GM12878 (cell line): ENCODE data around the gene POGZ. TPM values are rescaled to one million over a fixed set of nuclear protein-coding genes. Genes with fewer than 3 reads are reported as not detected.

ENCODE experiments used
- HDGF ChIP-seq: fragments of 450-650 bp; IDR thresholded peaks from 2 replicates; pipeline ENCODE4 v1.6.1; 2016; ENCODE audit warnings: antibody characterized with exemption
- KAT2A ChIP-seq: conservative IDR thresholded peaks from 2 replicates; pipeline ENCODE4 v1.6.1; 2011; ENCODE audit warnings: low read depth, low read length; ENCODE audit not compliant: control insufficient read depth
- NFIC ChIP-seq: IDR thresholded peaks from 2 replicates; pipeline ENCODE4 v1.6.1; 2012; ENCODE audit warnings: low read depth, mild to moderate bottlenecking, inconsistent platforms, low read length, moderate library complexity
- RUNX3 ChIP-seq: IDR thresholded peaks from 2 replicates; pipeline ENCODE4 v1.6.1; 2012; ENCODE audit warnings: low read length, inconsistent platforms
- SPI1 ChIP-seq: IDR thresholded peaks from 2 replicates; pipeline ENCODE4 v1.6.1; 2011; ENCODE audit warnings: low read depth, mild to moderate bottlenecking, low read length, moderate library complexity, borderline replicate concordance; ENCODE audit not compliant: insufficient read depth
- TCF7 ChIP-seq: IDR thresholded peaks from 2 replicates; pipeline ENCODE4 v1.6.1; 2014; ENCODE audit warnings: antibody characterized with exemption, borderline replicate concordance
- polyA plus RNA-seq, 11 experiments: library from polyadenylated mRNA; depleted of rRNA in 4 of 11; unstranded in 6 of 11; stranded (reverse) in 5 of 11; fragments of >200 nt; fragmentation: Nextera tagmentation in 4 of 11; fragmentation: Illumina TruSeq in 1 of 11; extraction: Ambion mirVana in 4 of 11; extraction: Trizol in 1 of 11; gene quantifications; 1 replicate in 1 of 11; 2 replicates in 10 of 11; pipeline versions ENCODE4 v1.2.1 to v1.2.3, GENCODE V29; 2011 to 2016; ENCODE audit warnings: inconsistent platforms in 2 of 11, missing spikeins in 2 of 11, low read depth in 1 of 11
- total RNA-seq, 4 experiments: library from RNA; depleted of rRNA in 3 of 4; stranded (reverse); fragments of >200 nt in 3 of 4; fragmentation: Illumina TruSeq in 1 of 4; extraction: Trizol in 1 of 4; gene quantifications; 2 replicates each; pipeline versions ENCODE4 v1.2.1 to v1.2.3, GENCODE V29; 2013 to 2021
- TF ChIP-seq, protein P1 (sequence below): IDR thresholded peaks from 2 replicates; pipeline ENCODE4 v1.6.1; 2012; ENCODE audit warnings: low read depth, low read length, improper control_type of control experiment
- TF ChIP-seq, protein P2 (sequence below), 3 experiments: IDR thresholded peaks in 2 of 3; conservative IDR thresholded peaks in 1 of 3; 2 replicates each; pipeline ENCODE4 v1.5.1; 2011; ENCODE audit warnings: low read depth in 3 of 3, low read length in 3 of 3, mild to moderate bottlenecking in 3 of 3, control low read depth in 2 of 3, moderate library complexity in 2 of 3, inconsistent platforms in 1 of 3, mixed read lengths in 1 of 3; ENCODE audit not compliant: control insufficient read depth in 2 of 3, insufficient read depth in 1 of 3; ENCODE audit errors: extremely low read depth in 1 of 3

The POGZ gene
- total and polyA plus RNA-seq, 10 of the 15 experiments (the other 5 are each of a cell fraction or from before 2014, with no cell fraction given): 11.3 to 80.6 (median 35.8) TPM

DNA sequence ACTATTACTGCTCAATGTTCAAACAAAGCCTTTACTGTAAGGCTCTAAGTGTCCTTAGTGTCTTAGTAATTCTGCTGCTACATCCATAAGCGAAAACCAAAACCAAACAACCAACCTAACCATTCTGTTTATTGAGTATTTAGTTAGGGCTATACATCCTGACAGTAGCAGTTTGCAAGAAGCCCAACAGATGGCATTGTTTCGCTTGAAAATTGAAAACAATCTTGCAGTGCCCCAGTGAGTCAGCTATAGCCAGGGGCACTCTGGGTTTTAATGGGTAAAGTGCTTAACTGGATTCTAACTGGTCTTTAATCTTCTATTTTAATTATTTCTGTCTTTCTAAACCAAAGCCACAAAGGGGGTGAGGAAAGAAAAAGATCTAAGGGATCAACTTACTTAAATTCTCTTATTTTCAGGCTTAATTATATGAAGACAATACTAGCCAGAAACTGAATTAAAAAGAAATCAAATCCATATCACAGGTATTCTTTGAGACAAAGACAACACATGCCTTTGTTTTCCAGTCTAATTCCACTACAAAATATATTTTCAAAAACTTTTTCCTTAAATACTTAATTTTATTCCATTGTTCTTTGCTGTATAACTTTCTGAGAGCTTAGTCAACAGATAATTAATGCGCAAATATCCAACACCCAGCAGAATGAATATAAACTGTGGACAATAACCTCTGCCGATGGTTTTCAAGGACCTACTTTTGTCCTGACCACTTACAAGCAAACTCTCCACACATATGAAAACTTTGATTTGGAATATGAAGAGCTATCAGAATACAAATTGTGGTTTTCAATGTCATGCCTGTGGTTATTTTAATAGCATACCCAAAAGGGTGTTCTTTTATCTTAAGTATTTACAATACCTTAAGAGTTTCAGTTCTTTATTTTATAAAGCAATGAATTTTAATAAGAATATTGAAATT is 15.2 kb downstream of the POGZ start (continued):
- TF ChIP-seq, protein P1, sequence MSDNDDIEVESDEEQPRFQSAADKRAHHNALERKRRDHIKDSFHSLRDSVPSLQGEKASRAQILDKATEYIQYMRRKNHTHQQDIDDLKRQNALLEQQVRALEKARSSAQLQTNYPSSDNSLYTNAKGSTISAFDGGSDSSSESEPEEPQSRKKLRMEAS: no peak
- TF ChIP-seq, protein P2, sequence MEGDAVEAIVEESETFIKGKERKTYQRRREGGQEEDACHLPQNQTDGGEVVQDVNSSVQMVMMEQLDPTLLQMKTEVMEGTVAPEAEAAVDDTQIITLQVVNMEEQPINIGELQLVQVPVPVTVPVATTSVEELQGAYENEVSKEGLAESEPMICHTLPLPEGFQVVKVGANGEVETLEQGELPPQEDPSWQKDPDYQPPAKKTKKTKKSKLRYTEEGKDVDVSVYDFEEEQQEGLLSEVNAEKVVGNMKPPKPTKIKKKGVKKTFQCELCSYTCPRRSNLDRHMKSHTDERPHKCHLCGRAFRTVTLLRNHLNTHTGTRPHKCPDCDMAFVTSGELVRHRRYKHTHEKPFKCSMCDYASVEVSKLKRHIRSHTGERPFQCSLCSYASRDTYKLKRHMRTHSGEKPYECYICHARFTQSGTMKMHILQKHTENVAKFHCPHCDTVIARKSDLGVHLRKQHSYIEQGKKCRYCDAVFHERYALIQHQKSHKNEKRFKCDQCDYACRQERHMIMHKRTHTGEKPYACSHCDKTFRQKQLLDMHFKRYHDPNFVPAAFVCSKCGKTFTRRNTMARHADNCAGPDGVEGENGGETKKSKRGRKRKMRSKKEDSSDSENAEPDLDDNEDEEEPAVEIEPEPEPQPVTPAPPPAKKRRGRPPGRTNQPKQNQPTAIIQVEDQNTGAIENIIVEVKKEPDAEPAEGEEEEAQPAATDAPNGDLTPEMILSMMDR (IDR thresholded peaks at IDR 0.05 in 2 of 3, conservative IDR thresholded peaks at IDR 0.05 in 1 of 3; ENCODE audit: control insufficient read depth in 2 of 3, extremely low read depth in 1 of 3, insufficient read depth in 1 of 3, low read depth in 3 of 3, low read length in 3 of 3): peak; percentile 63 to 86 (median 78)
- TF ChIP-seq TCF7: peak; percentile 68
- TF ChIP-seq SPI1: peak; percentile 44; the same call in 1 of the 2 replicates
- TF ChIP-seq RUNX3: peak; percentile 87
- TF ChIP-seq KAT2A: no peak
- peak; percentile 34; the same call in 1 of the 2 replicates for TF ChIP-seq NFIC
- no peak for TF ChIP-seq HDGF
